Tibial nerve (tissue), 4 donors: Measurements from ENCODE around the gene MED15.

Experiments
- EP300 ChIP-seq, 2 donors: sonication (generic); formaldehyde crosslinking; IDR thresholded peaks; one replicate each; pipeline ENCODE4 v1.6.1; 2017; ENCODE audit warnings: antibody characterized with exemption in 2 of 2, mild to moderate bottlenecking in 1 of 2
- POLR2A ChIP-seq, 2 donors: fragments of 450-650 bp; IDR thresholded peaks; one replicate each; pipeline ENCODE4 v1.6.1; 2017; ENCODE audit warnings: antibody characterized with exemption in 2 of 2, mild to moderate bottlenecking in 2 of 2, moderate library complexity in 2 of 2
- TF ChIP-seq, protein P1 (sequence below), 5 experiments: fragments of 200-600 bp in 3 of 5; fragments of 450-650 bp in 2 of 5; sonication (generic) in 3 of 5; IDR thresholded peaks; one replicate each; pipeline ENCODE4 v1.5.1; 2016 to 2019; ENCODE audit warnings: antibody characterized with exemption in 5 of 5, mild to moderate bottlenecking in 3 of 5, moderate library complexity in 2 of 5

DNA sequence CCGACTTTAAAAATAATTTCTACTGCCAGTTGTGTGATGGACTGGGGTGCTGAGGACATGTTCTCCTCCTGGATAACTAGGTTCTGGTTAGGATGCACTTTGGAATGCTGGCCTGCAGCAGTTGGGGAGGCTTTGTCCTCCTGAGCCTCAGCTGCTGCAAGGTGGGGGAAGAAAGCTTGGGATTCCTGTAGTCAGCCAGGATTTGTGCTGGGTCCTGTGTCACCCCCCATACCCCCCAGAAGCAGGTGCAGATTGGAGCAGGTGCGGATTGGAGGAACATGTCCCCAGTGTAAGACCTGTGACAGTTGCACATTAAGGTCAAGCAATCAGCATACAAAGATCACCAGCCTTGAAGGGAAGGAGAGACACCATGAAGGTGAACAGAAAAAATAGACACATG, 51.1 kb downstream of the MED15 start:
- TF ChIP-seq EP300 (IDR thresholded peaks at IDR 0.05) (no peak), POLR2A (IDR thresholded peaks at IDR 0.05) (no peak)
- TF ChIP-seq, protein P1, sequence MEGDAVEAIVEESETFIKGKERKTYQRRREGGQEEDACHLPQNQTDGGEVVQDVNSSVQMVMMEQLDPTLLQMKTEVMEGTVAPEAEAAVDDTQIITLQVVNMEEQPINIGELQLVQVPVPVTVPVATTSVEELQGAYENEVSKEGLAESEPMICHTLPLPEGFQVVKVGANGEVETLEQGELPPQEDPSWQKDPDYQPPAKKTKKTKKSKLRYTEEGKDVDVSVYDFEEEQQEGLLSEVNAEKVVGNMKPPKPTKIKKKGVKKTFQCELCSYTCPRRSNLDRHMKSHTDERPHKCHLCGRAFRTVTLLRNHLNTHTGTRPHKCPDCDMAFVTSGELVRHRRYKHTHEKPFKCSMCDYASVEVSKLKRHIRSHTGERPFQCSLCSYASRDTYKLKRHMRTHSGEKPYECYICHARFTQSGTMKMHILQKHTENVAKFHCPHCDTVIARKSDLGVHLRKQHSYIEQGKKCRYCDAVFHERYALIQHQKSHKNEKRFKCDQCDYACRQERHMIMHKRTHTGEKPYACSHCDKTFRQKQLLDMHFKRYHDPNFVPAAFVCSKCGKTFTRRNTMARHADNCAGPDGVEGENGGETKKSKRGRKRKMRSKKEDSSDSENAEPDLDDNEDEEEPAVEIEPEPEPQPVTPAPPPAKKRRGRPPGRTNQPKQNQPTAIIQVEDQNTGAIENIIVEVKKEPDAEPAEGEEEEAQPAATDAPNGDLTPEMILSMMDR (IDR thresholded peaks at IDR 0.05), result no peak
